ENCODE measurements around the gene RGMA. TPM values are rescaled to one million over a fixed set of nuclear protein-coding genes. Genes with fewer than 3 reads are reported as not detected.

Gene RGMA
- total RNA-seq, 1 experiment from 2014 or later = 41.4 TPM

GRCh38 chr15:93082861-93083260 lies 6.2 kb downstream of the RGMA start:
- H3K27ac Mint-ChIP-seq = no peak overlapping the region
- H3K27ac ChIP-seq (ENCODE audit: insufficient read length, low read depth, low read length) = no peak overlapping the region
- no peak for DNase-seq
- H2AK5ac ChIP-seq (ENCODE audit: insufficient read length, low read length) = no peak overlapping the region
- no peak overlapping the region for H2BK20ac ChIP-seq (ENCODE audit: low read depth, low read length, poor library complexity, severe bottlenecking)
- H3K4me1 ChIP-seq (ENCODE audit: insufficient read depth, low read length) = peaks cover 3% of the 10 kb centered on the region; the same call in 1 of the 2 replicates
- H2BK12ac ChIP-seq (ENCODE audit: insufficient read length, low read depth, low read length) = no peak overlapping the region
- H3K18ac ChIP-seq (ENCODE audit: insufficient read length, low read depth, low read length) = no peak overlapping the region
- H3K27me3 Mint-ChIP-seq (ENCODE audit: low read depth) = peaks cover 30% of the 10 kb centered on the region
- H3K9me3 Mint-ChIP-seq = no peaks in the 10 kb centered on the region
- no peak overlapping the region for H3K23ac ChIP-seq (ENCODE audit: insufficient read length, low read depth, low read length)
- no peak overlapping the region for H3K9ac ChIP-seq (ENCODE audit: extremely low read depth, insufficient read length, low read length)
- no CpG with 5 or more reads among the region's 3 CpGs for WGBS (ENCODE audit: extremely low coverage, insufficient read length, low lambda C conversion rate)
- no peaks in the 10 kb centered on the region for H4K20me1 ChIP-seq (ENCODE audit: control insufficient read depth, insufficient read depth, insufficient read length)
- no peak overlapping the region for H3K4me2 ChIP-seq (ENCODE audit: insufficient read depth, insufficient read length, low read length)
- no peak overlapping the region for H3K4ac ChIP-seq (ENCODE audit: low read depth, low read length)
- peaks cover 26 to 31% of the 10 kb centered on the region in 2 experiments for H3K4me1 Mint-ChIP-seq
- no peak overlapping the region for H2BK15ac ChIP-seq (ENCODE audit: low read depth, low read length)
- H3K14ac ChIP-seq (ENCODE audit: insufficient read depth, low read length) = no peak overlapping the region
- H3K79me1 ChIP-seq (ENCODE audit: insufficient read depth, low read depth, low read length, poor library complexity, severe bottlenecking) = peaks cover 3% of the 10 kb centered on the region
- H3K56ac ChIP-seq (ENCODE audit: insufficient read length, low read depth, low read length) = no peak overlapping the region
- no peak overlapping the region for H2BK120ac ChIP-seq (ENCODE audit: low read depth, low read length, poor library complexity, severe bottlenecking)
- no peak overlapping the region for H3T11ph ChIP-seq (ENCODE audit: low read length)
- H4K5ac ChIP-seq (ENCODE audit: insufficient read length, low read depth, low read length) = no peak overlapping the region
- H3K4me3 Mint-ChIP-seq = no peak overlapping the region
- H3K79me2 ChIP-seq (ENCODE audit: insufficient read depth, low read length) = no peaks in the 10 kb centered on the region
- no peaks in the 10 kb centered on the region for H3K23me2 ChIP-seq (ENCODE audit: insufficient read length, low read depth, low read length, poor library complexity, severe bottlenecking)
- no peak overlapping the region for H2BK5ac ChIP-seq (ENCODE audit: insufficient read length, low read length)
- no peak overlapping the region for H4K8ac ChIP-seq (replicated peaks; ENCODE audit: insufficient read length, low read depth, low read length)
- H2AFZ ChIP-seq (ENCODE audit: low read length) = no peak overlapping the region
- TF ChIP-seq CTCF (conservative IDR thresholded peaks at IDR 0.05) = no peak
- H3K36me3 Mint-ChIP-seq (ENCODE audit: insufficient read depth in 1 of 3, low read depth in 3 of 3) = peaks cover 0 to 3% (median 0%) of the 10 kb centered on the region in 3 experiments; a peak in 2 of 7 replicates
- peaks cover 4% of the 10 kb centered on the region; the same call in 1 of the 2 replicates for H3K27me3 ChIP-seq (ENCODE audit: insufficient read depth, low read length)
- no peaks in the 10 kb centered on the region for H3K9me3 ChIP-seq (ENCODE audit: control insufficient read depth, low read depth, low read length)
- H4K91ac ChIP-seq (ENCODE audit: insufficient read length, low read depth, low read length) = no peak overlapping the region

All from H9 (cell line).